ENCODE measurements around the gene SATB2. TPM values are rescaled to one million over a fixed set of nuclear protein-coding genes. Genes with fewer than 3 reads are reported as not detected.

The SATB2 gene
- total RNA-seq, 4 donors from 2014 or later: 2.2 to 6.6 (median 5.0) TPM

GRCh38 chr2:199273042-199273511 lies 184.7 kb downstream of the SATB2 start:
- no peaks in the 10 kb centered on the region for H3K36me3 ChIP-seq
- H3K27ac ChIP-seq (replicated peaks in 1 of 4): no peak overlapping the region
- WGBS: 40% methylated on average over 1 of the region's 1 CpG
- no peaks in the 10 kb centered on the region for H3K27me3 ChIP-seq
- TF ChIP-seq POLR2A (IDR thresholded peaks at IDR 0.05; ENCODE audit: low read depth) (no peak), EP300 (IDR thresholded peaks at IDR 0.05) (no peak), POLR2AphosphoS5 (IDR thresholded peaks at IDR 0.05) (no peak)
- TF ChIP-seq, protein P1, sequence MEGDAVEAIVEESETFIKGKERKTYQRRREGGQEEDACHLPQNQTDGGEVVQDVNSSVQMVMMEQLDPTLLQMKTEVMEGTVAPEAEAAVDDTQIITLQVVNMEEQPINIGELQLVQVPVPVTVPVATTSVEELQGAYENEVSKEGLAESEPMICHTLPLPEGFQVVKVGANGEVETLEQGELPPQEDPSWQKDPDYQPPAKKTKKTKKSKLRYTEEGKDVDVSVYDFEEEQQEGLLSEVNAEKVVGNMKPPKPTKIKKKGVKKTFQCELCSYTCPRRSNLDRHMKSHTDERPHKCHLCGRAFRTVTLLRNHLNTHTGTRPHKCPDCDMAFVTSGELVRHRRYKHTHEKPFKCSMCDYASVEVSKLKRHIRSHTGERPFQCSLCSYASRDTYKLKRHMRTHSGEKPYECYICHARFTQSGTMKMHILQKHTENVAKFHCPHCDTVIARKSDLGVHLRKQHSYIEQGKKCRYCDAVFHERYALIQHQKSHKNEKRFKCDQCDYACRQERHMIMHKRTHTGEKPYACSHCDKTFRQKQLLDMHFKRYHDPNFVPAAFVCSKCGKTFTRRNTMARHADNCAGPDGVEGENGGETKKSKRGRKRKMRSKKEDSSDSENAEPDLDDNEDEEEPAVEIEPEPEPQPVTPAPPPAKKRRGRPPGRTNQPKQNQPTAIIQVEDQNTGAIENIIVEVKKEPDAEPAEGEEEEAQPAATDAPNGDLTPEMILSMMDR (IDR thresholded peaks at IDR 0.05): no peak
- intact Hi-C loops (cut with DNase I): no loop called here
- H3K4me1 ChIP-seq: no peaks in the 10 kb centered on the region
- no peak overlapping the region for H3K4me3 ChIP-seq
- no peak for DNase-seq (ENCODE audit: extremely low spot score)
- no peaks in the 10 kb centered on the region for H3K9me3 ChIP-seq

- H3K9me3 ChIP-seq: peaks cover 0 to 17% (median 15%) of the 10 kb centered on the region in 4 donors
- H3K4me1 ChIP-seq: no peaks in the 10 kb centered on the region
- no peaks in the 10 kb centered on the region for H3K27me3 ChIP-seq
- no peak overlapping the region for H3K4me3 ChIP-seq
- intact Hi-C loops (cut with DNase I): no loop called here
- TF ChIP-seq POLR2AphosphoS5 (IDR thresholded peaks at IDR 0.05): no peak
- TF ChIP-seq, protein P1 (IDR thresholded peaks at IDR 0.05): no peak
- no peak for TF ChIP-seq EP300 (IDR thresholded peaks at IDR 0.05)
- no peak for TF ChIP-seq POLR2A (IDR thresholded peaks at IDR 0.05; ENCODE audit: low read depth)
- no peak overlapping the region for H3K27ac ChIP-seq (replicated peaks in 1 of 4)
- no peaks in the 10 kb centered on the region for H3K36me3 ChIP-seq
- DNase-seq (ENCODE audit: extremely low spot score): no peak
These were observed 195.8 kb downstream of the SATB2 start for GRCh38 chr2:199261936-199262335.

DNA sequence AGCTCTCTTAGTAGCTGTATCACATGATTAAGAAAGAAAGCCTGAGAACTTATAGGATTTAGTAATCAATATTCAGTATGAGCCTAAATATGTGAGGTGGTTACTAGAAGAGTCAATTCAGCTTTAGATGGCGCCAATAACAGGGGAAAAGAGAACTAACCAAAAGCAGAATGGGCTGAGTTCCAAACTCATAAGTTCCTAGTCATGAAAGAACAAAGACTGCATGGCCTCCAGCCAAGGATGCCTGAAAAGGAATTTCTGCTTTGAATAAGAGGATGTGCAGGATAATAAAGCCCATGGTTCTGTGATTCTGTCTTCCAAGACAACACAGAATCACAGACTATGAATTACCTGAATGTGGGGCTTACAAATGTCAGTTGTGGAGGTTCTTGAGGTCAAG lies 196.5 kb downstream of the SATB2 start:
- intact Hi-C loops (cut with DNase I): no loop called here
- H3K36me3 ChIP-seq: no peaks in the 10 kb centered on the region
- no peak overlapping the region for H3K4me3 ChIP-seq
- 41% methylated on average over 1 of the region's 1 CpG for whole genome bisulfite sequencing
- no peak for DNase-seq (ENCODE audit: extremely low spot score)
- H3K9me3 ChIP-seq: peaks cover 0 to 17% (median 15%) of the 10 kb centered on the region in 4 donors
- H3K27ac ChIP-seq (replicated peaks in 1 of 4): no peak overlapping the region
- H3K27me3 ChIP-seq: no peaks in the 10 kb centered on the region
- TF ChIP-seq, protein P1 (IDR thresholded peaks at IDR 0.05): no peak
- TF ChIP-seq EP300 (IDR thresholded peaks at IDR 0.05): no peak
- no peak for TF ChIP-seq POLR2A (IDR thresholded peaks at IDR 0.05; ENCODE audit: low read depth)
- TF ChIP-seq POLR2AphosphoS5 (IDR thresholded peaks at IDR 0.05): no peak
- no peaks in the 10 kb centered on the region for H3K4me1 ChIP-seq

- no peaks in the 10 kb centered on the region for H3K4me1 ChIP-seq
- no peak overlapping the region for H3K4me3 ChIP-seq
- intact Hi-C loops (cut with DNase I): no loop called here
- TF ChIP-seq EP300 (IDR thresholded peaks at IDR 0.05): no peak
- TF ChIP-seq POLR2AphosphoS5 (IDR thresholded peaks at IDR 0.05): no peak
- no peak for TF ChIP-seq POLR2A (IDR thresholded peaks at IDR 0.05; ENCODE audit: low read depth)
- TF ChIP-seq, protein P1 (IDR thresholded peaks at IDR 0.05): no peak
- no peak for DNase-seq (ENCODE audit: extremely low spot score)
- no peak overlapping the region for H3K27ac ChIP-seq (replicated peaks in 1 of 4)
- no peaks in the 10 kb centered on the region for H3K36me3 ChIP-seq
- peaks cover 0 to 17% (median 15%) of the 10 kb centered on the region in 4 donors for H3K9me3 ChIP-seq
- no peaks in the 10 kb centered on the region for H3K27me3 ChIP-seq
- 70% methylated on average over 2 of the region's 2 CpGs for WGBS
These were observed 198.1 kb downstream of the SATB2 start for GRCh38 chr2:199259671-199260070.

DNA sequence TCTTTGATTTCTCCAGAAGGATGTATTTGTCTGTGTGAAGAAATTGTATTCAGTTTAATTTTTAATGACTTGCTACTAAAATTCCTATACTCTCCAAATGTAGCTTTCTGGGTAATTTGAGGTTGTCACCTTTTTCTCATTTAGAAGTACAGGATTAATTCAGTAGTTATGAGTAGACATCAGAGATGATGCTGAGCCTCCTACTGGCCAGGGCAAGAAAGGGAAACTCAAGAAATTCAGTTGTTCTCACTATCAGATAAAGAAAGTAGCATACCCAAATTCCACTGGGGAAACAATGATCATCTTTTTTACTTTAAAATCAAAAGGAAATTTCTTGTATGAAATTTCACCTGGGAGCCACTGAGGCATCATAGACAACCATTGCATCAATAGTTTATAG lies 199.4 kb downstream of the SATB2 start:
- no peaks in the 10 kb centered on the region for H3K27me3 ChIP-seq
- H3K9me3 ChIP-seq: peaks cover 0 to 11% (median 9%) of the 10 kb centered on the region in 4 donors
- DNase-seq (ENCODE audit: extremely low spot score): no peak
- no peaks in the 10 kb centered on the region for H3K4me1 ChIP-seq
- H3K4me3 ChIP-seq: no peak overlapping the region
- no peaks in the 10 kb centered on the region for H3K36me3 ChIP-seq
- TF ChIP-seq, protein P1 (IDR thresholded peaks at IDR 0.05): no peak
- no peak for TF ChIP-seq POLR2A (IDR thresholded peaks at IDR 0.05; ENCODE audit: low read depth)
- no peak for TF ChIP-seq POLR2AphosphoS5 (IDR thresholded peaks at IDR 0.05)
- TF ChIP-seq EP300 (IDR thresholded peaks at IDR 0.05): no peak
- intact Hi-C loops (cut with DNase I): no loop called here
- no peak overlapping the region for H3K27ac ChIP-seq (replicated peaks in 1 of 4)

All from esophagus muscularis mucosa (tissue), 4 donors.